Stomach (tissue), 4 donors: ENCODE measurements around the gene CCR2.

ENCODE experiments used
- CTCF ChIP-seq, 7 experiments: fragments of 450-650 bp in 4 of 7; fragments of 200-600 bp in 3 of 7; sonication (generic) in 3 of 7; IDR thresholded peaks; one replicate each; pipeline ENCODE4 v1.5.1; 2016 to 2019; ENCODE audit warnings: antibody characterized with exemption in 7 of 7, control low read depth in 2 of 7, mild to moderate bottlenecking in 1 of 7
- EP300 ChIP-seq: sonication (generic); formaldehyde crosslinking; IDR thresholded peaks from one replicate; pipeline ENCODE4 v1.6.1; 2017; ENCODE audit warnings: antibody characterized with exemption
- POLR2AphosphoS5 ChIP-seq, 3 donors: sonication (generic); formaldehyde crosslinking; IDR thresholded peaks; one replicate each; pipeline ENCODE4 v1.6.1; 2016; ENCODE audit warnings: antibody characterized with exemption in 3 of 3

GRCh38 chr3:46348823-46349482, 5.0 kb upstream of the CCR2 start:
- TF ChIP-seq CTCF (IDR thresholded peaks at IDR 0.05), result no peak
- TF ChIP-seq EP300, result no peak
- TF ChIP-seq POLR2AphosphoS5 (IDR thresholded peaks at IDR 0.05), result no peak
